PC-3 (cell line): Measurements from ENCODE around the gene CAP2. TPM values are rescaled to one million over a fixed set of nuclear protein-coding genes. Genes with fewer than 3 reads are reported as not detected.

Source experiments
- ATAC-seq: fragments of 200-7000 bp; cut with Tn5 transposase; 2 replicates; pipeline ENCODE4 v1.9.1; 2020; ENCODE audit warnings: mild to moderate bottlenecking, moderate library complexity
- BruUV-seq: library from RNA; stranded (reverse); fragments of 400-500 nt; replicated peaks from 2 replicates; lab custom pipeline; 2021; lab: Mats Ljungman, UMichigan
- CTCF ChIA-PET: fragments of 300-600 bp; sonication (Branson Sonifier 250); formaldehyde crosslinking; loops from one replicate; lab custom pipeline; 2022; ENCODE audit warnings: antibody characterized with exemption; lab: Charles Lee
- POLR2A ChIA-PET: fragments of 300-600 bp; sonication (Branson Sonifier 250); formaldehyde crosslinking; loops from one replicate; lab custom pipeline; 2022; ENCODE audit warnings: antibody characterized with exemption; ENCODE audit not compliant: unreplicated experiment; lab: Charles Lee
- DNase-seq: peaks from one replicate; pipeline ENCODE4 v3.0.0-alpha.2; 2015
- H2AFZ ChIP-seq: fragments of 300-600 bp; sonication (generic); 2 replicates; pipeline ENCODE4 v1.6.0; 2016; ENCODE audit warnings: antibody characterized with exemption, low read length
- H3F3A ChIP-seq: fragments of 300-600 bp; sonication (generic); one replicate; pipeline ENCODE4 v1.6.0; 2017; ENCODE audit warnings: antibody characterized with exemption, low read length, control low read depth, mild to moderate bottlenecking; ENCODE audit not compliant: unreplicated experiment
- H3K27ac ChIP-seq: fragments of 300-600 bp; sonication (generic); 2 replicates; pipeline ENCODE4 v1.5.1; 2016; ENCODE audit warnings: mild to moderate bottlenecking, low read length
- H3K27me3 ChIP-seq: fragments of 300-600 bp; sonication (generic); 2 replicates; pipeline ENCODE4 v1.6.1; 2016; ENCODE audit warnings: low read length, mixed read lengths
- H3K36me3 ChIP-seq: fragments of 300-600 bp; sonication (generic); 2 replicates; pipeline ENCODE4 v1.6.1; 2016; ENCODE audit warnings: low read depth, mixed run types, low read length, mixed read lengths
- H3K4me1 ChIP-seq: fragments of 300-600 bp; sonication (generic); 2 replicates; pipeline ENCODE4 v1.5.1; 2016; ENCODE audit warnings: low read length; ENCODE audit not compliant: insufficient read depth
- H3K4me2 ChIP-seq: fragments of 300-600 bp; sonication (generic); 2 replicates; pipeline ENCODE4 v1.6.0; 2016; ENCODE audit warnings: low read length
- H3K4me3 ChIP-seq: fragments of 300-600 bp; sonication (generic); 2 replicates; pipeline ENCODE4 v1.5.1; 2016; ENCODE audit warnings: mild to moderate bottlenecking, low read length, mixed read lengths
- H3K79me2 ChIP-seq: fragments of 300-600 bp; sonication (generic); 2 replicates; pipeline ENCODE4 v1.6.1; 2017; ENCODE audit warnings: low read length, mixed read lengths
- H3K9ac ChIP-seq: fragments of 300-600 bp; sonication (generic); 2 replicates; pipeline ENCODE4 v1.6.0; 2016; ENCODE audit warnings: mild to moderate bottlenecking, low read length
- H3K9me2 ChIP-seq: fragments of 300-600 bp; sonication (generic); replicated peaks from 2 replicates; pipeline ENCODE4 v1.6.1; 2016; ENCODE audit warnings: mixed run types, low read length, mixed read lengths
- H3K9me3 ChIP-seq: fragments of 300-600 bp; sonication (generic); 2 replicates; pipeline ENCODE4 v1.6.1; 2016; ENCODE audit warnings: low read length, mixed read lengths
- H4K20me1 ChIP-seq: fragments of 300-600 bp; sonication (generic); 2 replicates; pipeline ENCODE4 v1.6.1; 2016; ENCODE audit warnings: low read length, mixed read lengths
- CTCF ChIP-seq: fragments of 300-600 bp; sonication (generic); conservative IDR thresholded peaks from 2 replicates; pipeline ENCODE4 v1.5.1; 2017; ENCODE audit warnings: antibody characterized with exemption, low read depth, mild to moderate bottlenecking, low read length
- EZH2 ChIP-seq: fragments of 300-600 bp; sonication (generic); IDR thresholded peaks from one replicate; pipeline ENCODE4 v1.6.1; 2017; ENCODE audit warnings: antibody characterized with exemption, mild to moderate bottlenecking, low read length; ENCODE audit not compliant: unreplicated experiment
- EZH2phosphoT487 ChIP-seq: fragments of 300-600 bp; sonication (generic); IDR thresholded peaks from 2 replicates; pipeline ENCODE4 v1.6.1; 2018; ENCODE audit warnings: mild to moderate bottlenecking, antibody characterized with exemption, low read length, borderline replicate concordance
- intact Hi-C: fragments of 100-400 bp; cut with micrococcal nuclease; formaldehyde crosslinking; loops from 2 replicates; pipeline ENCODE4 v1.9.0; 2023
- total RNA-seq: library from RNA; depleted of rRNA; stranded (reverse); fragments of >200 nt; gene quantifications from 2 replicates; pipeline ENCODE4 v1.2.3, GENCODE V29; 2014

The CAP2 gene
- total RNA-seq, 1 experiment from 2014 or later: 8.2 TPM

GRCh38 chr6:17473554-17473953, 80.2 kb downstream of the CAP2 start:
- POLR2A ChIA-PET: no interaction called here
- ATAC-seq (no peak), DNase-seq (no peak)
- H4K20me1 ChIP-seq: no peaks in the 10 kb centered on the region
- H3K9me2 ChIP-seq: no peaks in the 10 kb centered on the region
- BruUV-seq: no TSS peak
- CTCF ChIA-PET: no interaction called here
- H3K79me2 ChIP-seq: no peaks in the 10 kb centered on the region
- H3K4me1 ChIP-seq: peaks cover 17% of the 10 kb centered on the region; the same call in 1 of the 2 replicates
- no peak overlapping the region for H3K9ac ChIP-seq
- no peaks in the 10 kb centered on the region for H3K27me3 ChIP-seq
- intact Hi-C loops: no loop called here
- H3K27ac ChIP-seq: no peak overlapping the region
- TF ChIP-seq CTCF (no peak), EZH2 (no peak), EZH2phosphoT487 (no peak)
- no peaks in the 10 kb centered on the region for H3K9me3 ChIP-seq
- no peak overlapping the region for H3K4me3 ChIP-seq
- H3F3A ChIP-seq: no peaks in the 10 kb centered on the region
- H3K4me2 ChIP-seq: no peak overlapping the region
- no peak overlapping the region for H2AFZ ChIP-seq
- 0 out of 2 replicates have a peak, but pooled peaks cover 6% of the 10 kb centered on the region for H3K36me3 ChIP-seq

- TF ChIP-seq EZH2 (no peak), CTCF (no peak), EZH2phosphoT487 (no peak)
- Histone ChIP-seq H3K4me1 (peaks cover 17% of the 10 kb centered on the region; the same call in 1 of the 2 replicates), H3K27ac (no peak overlapping the region), H3K9ac (no peak overlapping the region), H3K4me2 (no peak overlapping the region), H3K9me2 (no peaks in the 10 kb centered on the region), H3F3A (no peaks in the 10 kb centered on the region), H3K27me3 (no peaks in the 10 kb centered on the region), H3K4me3 (no peak overlapping the region), H3K9me3 (no peaks in the 10 kb centered on the region), H4K20me1 (no peaks in the 10 kb centered on the region), H3K79me2 (no peaks in the 10 kb centered on the region), H3K36me3 (no peaks in the 10 kb centered on the region), H2AFZ (no peak overlapping the region)
- POLR2A ChIA-PET: no interaction called here
- intact Hi-C loops: no loop called here
- ATAC-seq (no peak), DNase-seq (no peak)
- CTCF ChIA-PET: no interaction called here
- BruUV-seq: no TSS peak
These were observed 80.9 kb downstream of the CAP2 start for GRCh38 chr6:17474289-17474688.

GRCh38 chr6:17475606-17476244, 82.3 kb downstream of the CAP2 start:
- Histone ChIP-seq H3K27me3 (no peaks in the 10 kb centered on the region), H3K4me1 (peaks cover 12% of the 10 kb centered on the region; the same call in 1 of the 2 replicates), H3K27ac (no peak overlapping the region), H4K20me1 (no peaks in the 10 kb centered on the region), H3F3A (no peaks in the 10 kb centered on the region), H3K79me2 (no peaks in the 10 kb centered on the region), H2AFZ (no peak overlapping the region), H3K9me2 (no peaks in the 10 kb centered on the region), H3K9ac (no peak overlapping the region), H3K36me3 (0 out of 2 replicates have a peak, but pooled peaks cover 3% of the 10 kb centered on the region), H3K9me3 (no peaks in the 10 kb centered on the region), H3K4me2 (no peak overlapping the region), H3K4me3 (no peak overlapping the region)
- ChIA-PET POLR2A (no interaction called here), CTCF (no interaction called here)
- BruUV-seq: no TSS peak
- no peak for TF ChIP-seq EZH2
- no peak for TF ChIP-seq CTCF
- DNase-seq: no peak
- no peak for ATAC-seq
- intact Hi-C loops: no loop called here
